ENCODE results near the gene AFAP1. TPM values are rescaled to one million over a fixed set of nuclear protein-coding genes. Genes with fewer than 3 reads are reported as not detected.
"Not testable (repeated sequence)": the region's sequence is repeated elsewhere in the genome, so short reads cannot be mapped to it uniquely, and the experiment has no call there.

The AFAP1 gene
- total and polyA plus RNA-seq, 2 donors (not counting 1 experiment from before 2014, with no cell fraction given): 0.03 to 0.44 TPM

- Histone ChIP-seq H3K4me1 (ENCODE audit: control insufficient read depth in 2 of 2, insufficient read depth in 2 of 2, low read length in 2 of 2) (no peaks in the 10 kb centered on the region), H4K20me1 (ENCODE audit: control insufficient read depth, insufficient read depth, low read length, poor library complexity, severe bottlenecking) (no peaks in the 10 kb centered on the region), H3K79me2 (ENCODE audit: control insufficient read depth, insufficient read depth, low read length) (no peaks in the 10 kb centered on the region), H3K4me2 (replicated peaks; ENCODE audit: low read depth, low read length, poor library complexity, severe bottlenecking) (no peak overlapping the region), H3K27me3 (replicated peaks in 1 of 4; ENCODE audit: control extremely low read depth in 1 of 4, control insufficient read depth in 3 of 4, insufficient read depth in 4 of 4, low read length in 3 of 4) (no peaks in the 10 kb centered on the region), H2AFZ (ENCODE audit: insufficient read depth, low read depth, low read length, poor library complexity, severe bottlenecking) (no peak overlapping the region), H3K4me3 (ENCODE audit: control extremely low read depth in 1 of 5, extremely low read depth in 1 of 5, insufficient read depth in 1 of 5, low read depth in 2 of 5, low read length in 4 of 5) (no peak overlapping the region), H3K9me3 (ENCODE audit: control extremely low read depth in 1 of 3, control insufficient read depth in 2 of 3, insufficient read depth in 1 of 3, low read length in 2 of 3) (no peaks in the 10 kb centered on the region), H3K27ac (ENCODE audit: low read length in 2 of 2) (no peak overlapping the region), H3K36me3 (replicated peaks in 1 of 2; ENCODE audit: control extremely low read depth in 1 of 2, control insufficient read depth in 1 of 2, extremely low read depth in 1 of 2, insufficient read depth in 2 of 2, low read length in 1 of 2) (no peaks in the 10 kb centered on the region), H3K9ac (ENCODE audit: low read length) (no peak overlapping the region)
- no peak overlapping the region for H3K27ac Mint-ChIP-seq
- ChIA-PET POLR2A (no interaction called here), CTCF (no interaction called here)
- peaks cover 9% of the 10 kb centered on the region for H3K27me3 Mint-ChIP-seq
- intact Hi-C loops (cut with micrococcal nuclease): no loop called here
- TF ChIP-seq EZH2 (IDR thresholded peaks at IDR 0.05; ENCODE audit: borderline replicate concordance, insufficient read depth, low read depth, low read length, poor library complexity, severe bottlenecking) (no peak), CTCF (IDR thresholded peaks at IDR 0.05) (no peak)
- WGBS (ENCODE audit: insufficient coverage): 100% methylated on average over 4 of the region's 7 CpGs
- no peaks in the 10 kb centered on the region for H3K4me1 Mint-ChIP-seq
- ATAC-seq (ENCODE audit: low read depth): no peak
- no peaks in the 10 kb centered on the region for H3K9me3 Mint-ChIP-seq (ENCODE audit: insufficient read depth)
- DNase-seq: no peak
- no peak overlapping the region for H3K4me3 Mint-ChIP-seq
Measured at GRCh38 chr4:7922466-7922865, 17.2 kb downstream of the AFAP1 start.

- Histone ChIP-seq H3K4me2 (replicated peaks; ENCODE audit: low read depth, low read length, poor library complexity, severe bottlenecking) (no peak overlapping the region), H3K9ac (ENCODE audit: low read length) (no peak overlapping the region), H3K27me3 (replicated peaks in 1 of 4; ENCODE audit: control extremely low read depth in 1 of 4, control insufficient read depth in 3 of 4, insufficient read depth in 4 of 4, low read length in 3 of 4) (no peaks in the 10 kb centered on the region), H3K4me3 (ENCODE audit: control extremely low read depth in 1 of 5, extremely low read depth in 1 of 5, insufficient read depth in 1 of 5, low read depth in 2 of 5, low read length in 4 of 5) (no peak overlapping the region), H4K20me1 (ENCODE audit: control insufficient read depth, insufficient read depth, low read length, poor library complexity, severe bottlenecking) (no peaks in the 10 kb centered on the region), H3K4me1 (ENCODE audit: control insufficient read depth in 2 of 2, insufficient read depth in 2 of 2, low read length in 2 of 2) (no peaks in the 10 kb centered on the region), H3K36me3 (replicated peaks in 1 of 2; ENCODE audit: control extremely low read depth in 1 of 2, control insufficient read depth in 1 of 2, extremely low read depth in 1 of 2, insufficient read depth in 2 of 2, low read length in 1 of 2) (no peaks in the 10 kb centered on the region), H2AFZ (ENCODE audit: insufficient read depth, low read depth, low read length, poor library complexity, severe bottlenecking) (no peak overlapping the region), H3K27ac (ENCODE audit: low read length in 2 of 2) (no peak overlapping the region), H3K9me3 (ENCODE audit: control extremely low read depth in 1 of 3, control insufficient read depth in 2 of 3, insufficient read depth in 1 of 3, low read length in 2 of 3) (no peaks in the 10 kb centered on the region), H3K79me2 (ENCODE audit: control insufficient read depth, insufficient read depth, low read length) (no peaks in the 10 kb centered on the region)
- ATAC-seq (ENCODE audit: low read depth): no peak
- peaks cover 20% of the 10 kb centered on the region for H3K27me3 Mint-ChIP-seq
- no peak for DNase-seq
- no peak for TF ChIP-seq EZH2 (IDR thresholded peaks at IDR 0.05; ENCODE audit: borderline replicate concordance, insufficient read depth, low read depth, low read length, poor library complexity, severe bottlenecking)
- no peak for TF ChIP-seq CTCF (IDR thresholded peaks at IDR 0.05)
- intact Hi-C loops (cut with micrococcal nuclease): no loop called here
- H3K27ac Mint-ChIP-seq: no peak overlapping the region
- POLR2A ChIA-PET: no interaction called here
- WGBS (ENCODE audit: insufficient coverage): 90% methylated on average over 9 of the region's 12 CpGs
- CTCF ChIA-PET: no interaction called here
- no peak overlapping the region for H3K4me3 Mint-ChIP-seq
- H3K4me1 Mint-ChIP-seq: no peaks in the 10 kb centered on the region
- H3K9me3 Mint-ChIP-seq (ENCODE audit: insufficient read depth): no peaks in the 10 kb centered on the region
Measured at GRCh38 chr4:7918981-7919380, 20.7 kb downstream of the AFAP1 start.

GRCh38 chr4:7918187-7918586 lies 21.5 kb downstream of the AFAP1 start:
- H3K4me3 ChIP-seq (ENCODE audit: control extremely low read depth in 1 of 5, extremely low read depth in 1 of 5, insufficient read depth in 1 of 5, low read depth in 2 of 5, low read length in 4 of 5); H3K79me2 ChIP-seq (ENCODE audit: control insufficient read depth, insufficient read depth, low read length); H3K9ac ChIP-seq (ENCODE audit: low read length); H3K27ac ChIP-seq (ENCODE audit: low read length in 2 of 2); H3K27ac Mint-ChIP-seq; H2AFZ ChIP-seq (ENCODE audit: insufficient read depth, low read depth, low read length, poor library complexity, severe bottlenecking); H3K9me3 ChIP-seq (ENCODE audit: control extremely low read depth in 1 of 3, control insufficient read depth in 2 of 3, insufficient read depth in 1 of 3, low read length in 2 of 3); H3K4me3 Mint-ChIP-seq; ATAC-seq (ENCODE audit: low read depth); H3K9me3 Mint-ChIP-seq (ENCODE audit: insufficient read depth); POLR2A ChIA-PET; H3K4me1 Mint-ChIP-seq; CTCF ChIA-PET; H4K20me1 ChIP-seq (ENCODE audit: control insufficient read depth, insufficient read depth, low read length, poor library complexity, severe bottlenecking); H3K4me1 ChIP-seq (ENCODE audit: control insufficient read depth in 2 of 2, insufficient read depth in 2 of 2, low read length in 2 of 2); H3K4me2 ChIP-seq (replicated peaks; ENCODE audit: low read depth, low read length, poor library complexity, severe bottlenecking); DNase-seq; H3K27me3 ChIP-seq (replicated peaks in 1 of 4; ENCODE audit: control extremely low read depth in 1 of 4, control insufficient read depth in 3 of 4, insufficient read depth in 4 of 4, low read length in 3 of 4); H3K36me3 ChIP-seq (replicated peaks in 1 of 2; ENCODE audit: control extremely low read depth in 1 of 2, control insufficient read depth in 1 of 2, extremely low read depth in 1 of 2, insufficient read depth in 2 of 2, low read length in 1 of 2); intact Hi-C loops (cut with micrococcal nuclease): not testable (repeated sequence)
- peaks cover 20% of the 10 kb centered on the region for H3K27me3 Mint-ChIP-seq
- WGBS (ENCODE audit: insufficient coverage): 92% methylated on average over 13 of the region's 18 CpGs

Data from B cell (primary cell).